Astrocyte (in vitro differentiated cells and primary cell): ENCODE results near the gene RAPGEF2.

ENCODE experiments used
- EZH2 ChIP-seq: IDR thresholded peaks from 2 replicates; pipeline ENCODE4 v1.6.1; 2012; ENCODE audit warnings: mild to moderate bottlenecking, low read length, inconsistent platforms; ENCODE audit not compliant: insufficient read depth
- TF ChIP-seq, protein P1 (sequence below): IDR thresholded peaks from 2 replicates; pipeline ENCODE4 v1.5.1; 2011; ENCODE audit warnings: low read depth, mild to moderate bottlenecking, inconsistent platforms, low read length, moderate library complexity; ENCODE audit not compliant: insufficient read depth

DNA sequence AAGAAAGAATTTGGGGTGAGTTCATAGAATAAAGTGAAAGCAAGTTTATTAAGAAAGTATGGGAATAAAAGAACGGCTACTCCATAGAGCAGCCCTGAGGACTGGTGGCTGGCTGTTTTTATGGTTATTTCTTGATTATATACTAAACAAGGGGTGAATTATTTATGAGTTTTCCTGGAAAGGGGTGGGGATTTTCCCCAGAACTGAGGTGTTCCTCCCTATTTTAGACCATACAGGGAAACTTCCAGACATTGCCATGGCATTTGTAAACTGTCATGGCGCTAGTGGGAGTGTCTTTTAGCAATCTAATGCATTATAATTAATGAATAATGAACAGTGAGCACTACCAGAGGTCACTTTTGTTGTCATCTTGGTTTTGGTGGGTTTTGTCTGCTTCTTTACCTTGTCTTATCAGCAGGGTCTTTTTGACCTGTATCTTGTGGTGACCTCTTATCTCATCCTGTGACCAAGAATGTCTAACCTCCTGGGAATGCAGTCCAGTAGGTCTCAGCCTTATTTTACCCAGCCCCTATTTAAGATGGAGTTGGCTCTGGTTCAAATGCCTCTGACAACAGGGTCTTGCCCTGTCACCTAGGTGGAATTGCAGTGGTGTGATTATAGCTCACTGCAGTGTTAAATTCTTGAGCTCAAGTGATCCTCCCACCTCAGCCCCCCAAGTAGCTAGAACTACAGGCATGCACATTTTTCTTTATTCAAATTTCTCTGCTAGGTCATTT lies 27.1 kb downstream of the RAPGEF2 start:
- TF ChIP-seq, protein P1, sequence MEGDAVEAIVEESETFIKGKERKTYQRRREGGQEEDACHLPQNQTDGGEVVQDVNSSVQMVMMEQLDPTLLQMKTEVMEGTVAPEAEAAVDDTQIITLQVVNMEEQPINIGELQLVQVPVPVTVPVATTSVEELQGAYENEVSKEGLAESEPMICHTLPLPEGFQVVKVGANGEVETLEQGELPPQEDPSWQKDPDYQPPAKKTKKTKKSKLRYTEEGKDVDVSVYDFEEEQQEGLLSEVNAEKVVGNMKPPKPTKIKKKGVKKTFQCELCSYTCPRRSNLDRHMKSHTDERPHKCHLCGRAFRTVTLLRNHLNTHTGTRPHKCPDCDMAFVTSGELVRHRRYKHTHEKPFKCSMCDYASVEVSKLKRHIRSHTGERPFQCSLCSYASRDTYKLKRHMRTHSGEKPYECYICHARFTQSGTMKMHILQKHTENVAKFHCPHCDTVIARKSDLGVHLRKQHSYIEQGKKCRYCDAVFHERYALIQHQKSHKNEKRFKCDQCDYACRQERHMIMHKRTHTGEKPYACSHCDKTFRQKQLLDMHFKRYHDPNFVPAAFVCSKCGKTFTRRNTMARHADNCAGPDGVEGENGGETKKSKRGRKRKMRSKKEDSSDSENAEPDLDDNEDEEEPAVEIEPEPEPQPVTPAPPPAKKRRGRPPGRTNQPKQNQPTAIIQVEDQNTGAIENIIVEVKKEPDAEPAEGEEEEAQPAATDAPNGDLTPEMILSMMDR = no peak
- TF ChIP-seq EZH2 = no peak
